ENCODE results near the gene HAVCR1.

The HAVCR1 gene

DNA sequence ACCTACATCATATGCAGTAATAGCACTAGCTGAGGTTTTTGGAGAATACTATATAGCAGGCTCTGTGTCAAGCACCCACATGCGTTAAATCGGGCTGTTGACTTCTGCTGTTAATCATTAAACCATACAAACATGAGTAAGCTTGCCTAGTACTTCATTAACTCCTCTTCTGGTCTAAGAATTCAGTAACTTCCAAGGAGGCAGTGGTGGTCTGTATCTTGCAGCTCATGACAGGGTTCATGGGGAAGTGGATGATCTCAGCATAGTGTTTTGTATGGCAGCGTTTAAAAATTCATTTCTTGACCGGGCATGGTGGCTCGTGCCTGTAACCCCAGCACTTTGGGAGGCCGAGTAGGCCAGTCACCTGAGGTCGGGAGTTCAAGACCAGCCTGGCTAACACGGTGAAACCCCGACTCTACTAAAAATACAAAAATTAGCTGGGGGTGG lies at the start of gene HAVCR1:
Gene HAVCR1 (minus strand): TSS at position 24 of the 447 bp plus-strand sequence. CDS start 1,173 bp downstream, outside the sequence.
- H3K4me3 Mint-ChIP-seq = no peak within 1 kb of the TSS
- H3K27ac Mint-ChIP-seq = no peak within 1 kb of the TSS
- no peaks in the 10 kb centered on the region for H3K9me3 Mint-ChIP-seq (ENCODE audit: low read depth)
- no peaks in the 10 kb centered on the region for H3K36me3 Mint-ChIP-seq
- H3K27me3 Mint-ChIP-seq = no peaks in the 10 kb centered on the region
- no peaks in the 10 kb centered on the region for H3K4me1 Mint-ChIP-seq (ENCODE audit: low read depth)

DNA sequence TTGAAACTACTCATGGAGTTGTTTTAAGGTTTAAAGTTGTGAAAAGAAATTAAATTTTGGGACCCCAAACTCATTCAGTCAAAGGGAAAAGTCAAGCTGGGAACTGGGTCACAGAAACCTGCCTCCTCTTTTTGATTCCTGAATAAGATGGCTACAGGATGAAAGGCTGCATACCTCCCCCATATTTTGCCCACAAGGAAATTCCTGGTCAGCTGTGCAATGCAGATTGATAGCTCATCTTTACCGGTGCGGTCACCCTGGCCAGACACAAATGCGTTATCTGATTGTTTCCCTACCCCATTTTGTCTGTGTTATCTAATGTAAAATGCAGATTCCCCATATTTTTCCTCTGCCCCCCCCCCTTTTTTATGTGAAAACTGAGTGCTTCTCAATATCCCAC lies 48.6 kb upstream of the HAVCR1 start:
- H3K4me1 Mint-ChIP-seq (ENCODE audit: low read depth) = peaks cover 50% of the 10 kb centered on the region
- peak overlapping the region; percentile 47 for H3K4me3 Mint-ChIP-seq
- peaks cover 6% of the 10 kb centered on the region for H3K36me3 Mint-ChIP-seq
- no peak overlapping the region for H3K27ac Mint-ChIP-seq
- H3K9me3 Mint-ChIP-seq (ENCODE audit: low read depth) = no peaks in the 10 kb centered on the region
- H3K27me3 Mint-ChIP-seq = no peaks in the 10 kb centered on the region

DNA sequence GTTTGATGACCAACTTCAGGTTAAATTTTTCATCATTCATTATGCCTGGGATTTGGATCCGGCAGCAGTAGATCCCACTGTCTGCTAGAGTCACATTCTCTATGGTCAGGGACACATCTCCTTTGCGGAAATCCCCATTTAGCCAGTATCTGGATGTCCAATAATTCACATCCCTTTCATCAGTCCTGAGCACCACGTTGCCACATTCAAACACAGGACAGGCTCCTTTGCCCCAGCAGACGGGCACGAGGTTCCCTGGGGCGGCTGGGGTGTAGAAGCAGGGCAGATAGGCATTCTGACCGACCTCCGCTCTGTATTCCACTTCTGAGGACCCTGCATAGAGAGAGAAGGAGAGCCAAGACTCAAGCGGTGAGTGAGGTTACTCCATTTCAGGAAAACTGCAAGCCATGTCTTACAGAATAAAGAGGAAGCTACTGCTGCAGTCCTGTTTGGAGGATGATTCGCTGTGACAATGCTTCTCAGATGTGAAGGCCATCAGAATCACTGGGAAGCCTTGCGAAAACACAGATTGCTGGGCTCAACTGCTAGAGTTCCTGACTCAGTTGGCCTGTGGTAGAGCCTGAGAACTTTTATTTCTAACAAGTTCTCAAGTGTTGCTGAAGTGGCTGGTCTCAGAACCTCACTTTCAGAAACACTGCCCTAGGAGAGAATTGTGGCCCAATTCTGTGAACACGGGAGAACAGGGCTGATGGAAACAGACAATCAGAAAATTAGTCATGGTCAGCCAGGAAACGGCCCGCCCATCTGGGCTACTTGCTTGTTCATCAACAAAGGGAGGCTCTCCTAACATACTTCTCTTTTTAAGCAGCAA lies 47.9 kb upstream of the HAVCR1 start:
- peaks cover 6% of the 10 kb centered on the region for H3K36me3 Mint-ChIP-seq
- H3K4me3 Mint-ChIP-seq = peak overlapping the region; percentile 47
- H3K27ac Mint-ChIP-seq = peak overlapping the region; percentile 41
- no peaks in the 10 kb centered on the region for H3K27me3 Mint-ChIP-seq
- no peaks in the 10 kb centered on the region for H3K9me3 Mint-ChIP-seq (ENCODE audit: low read depth)
- peaks cover 50% of the 10 kb centered on the region for H3K4me1 Mint-ChIP-seq (ENCODE audit: low read depth)

DNA sequence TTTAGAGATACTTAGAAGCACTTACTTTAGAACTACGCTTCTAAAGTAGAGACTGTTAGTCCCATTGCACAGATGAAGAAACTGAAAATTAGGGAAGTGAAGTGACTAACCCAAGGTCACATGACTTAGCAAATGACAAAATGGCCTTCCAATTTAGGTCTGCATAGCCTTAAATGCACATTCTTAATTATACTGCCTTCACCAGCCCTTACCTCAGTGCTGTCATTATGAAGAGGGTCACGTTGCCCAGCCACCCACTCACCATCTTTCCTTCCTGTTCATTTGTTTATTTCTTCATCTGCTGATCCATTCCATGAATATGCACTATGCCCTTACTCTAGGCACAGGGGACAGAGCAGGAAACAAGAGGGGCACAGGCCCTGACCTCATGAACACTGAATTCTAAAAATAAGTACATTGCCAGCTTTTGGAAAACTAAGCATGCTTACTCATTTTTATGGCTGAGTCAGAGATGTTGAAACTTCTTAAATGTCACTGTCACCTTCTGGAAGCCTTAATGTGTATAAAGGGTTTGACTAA lies 41.3 kb upstream of the HAVCR1 start:
- Mint-ChIP-seq H3K27ac (peak overlapping the region; percentile 98), H3K4me1 (ENCODE audit: low read depth) (peaks cover 25% of the 10 kb centered on the region), H3K4me3 (peak overlapping the region; percentile 62), H3K36me3 (peaks cover 13% of the 10 kb centered on the region), H3K27me3 (no peaks in the 10 kb centered on the region), H3K9me3 (ENCODE audit: low read depth) (no peaks in the 10 kb centered on the region)

- Mint-ChIP-seq H3K4me1 (ENCODE audit: low read depth) (no peaks in the 10 kb centered on the region), H3K4me3 (no peak overlapping the region), H3K27ac (no peak overlapping the region), H3K36me3 (peaks cover 19% of the 10 kb centered on the region), H3K27me3 (no peaks in the 10 kb centered on the region), H3K9me3 (ENCODE audit: low read depth) (no peaks in the 10 kb centered on the region)
Measured at GRCh38 chr5:157088342-157088990, 29.6 kb upstream of the HAVCR1 start.

DNA sequence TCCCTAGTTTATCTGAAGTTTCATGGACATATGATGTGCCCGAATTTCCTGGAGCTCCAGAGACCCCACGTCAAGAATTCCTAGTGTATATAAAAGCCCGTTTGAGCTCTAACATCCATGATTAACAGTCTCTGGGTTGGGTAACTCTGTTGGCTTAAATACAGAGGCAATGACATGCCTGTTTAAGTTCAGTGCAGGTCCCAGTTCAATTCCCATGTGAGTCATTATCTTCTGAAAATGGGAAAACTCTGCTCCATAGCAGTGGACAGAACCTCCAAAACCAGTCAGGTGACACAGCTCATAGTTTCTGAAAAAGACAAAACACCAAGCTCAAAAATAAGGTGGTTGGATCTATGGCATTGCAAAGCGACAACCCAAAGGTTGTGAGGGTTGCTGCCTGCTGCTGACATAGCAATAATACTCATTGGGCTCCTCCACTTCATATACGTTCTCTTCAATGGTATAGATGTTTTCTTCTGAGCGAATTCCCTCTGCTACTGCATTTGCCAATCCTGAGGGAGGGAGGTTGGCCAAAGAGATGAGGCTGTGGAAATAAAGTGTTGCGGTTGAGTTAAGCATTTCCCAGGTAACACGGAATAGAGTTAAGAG lies 27.9 kb upstream of the HAVCR1 start:
- H3K4me3 Mint-ChIP-seq = no peak overlapping the region
- H3K36me3 Mint-ChIP-seq = peaks cover 22% of the 10 kb centered on the region
- no peaks in the 10 kb centered on the region for H3K9me3 Mint-ChIP-seq (ENCODE audit: low read depth)
- no peak overlapping the region for H3K27ac Mint-ChIP-seq
- no peaks in the 10 kb centered on the region for H3K4me1 Mint-ChIP-seq (ENCODE audit: low read depth)
- no peaks in the 10 kb centered on the region for H3K27me3 Mint-ChIP-seq

- H3K27ac Mint-ChIP-seq = no peak overlapping the region
- H3K27me3 Mint-ChIP-seq = no peaks in the 10 kb centered on the region
- no peaks in the 10 kb centered on the region for H3K4me1 Mint-ChIP-seq (ENCODE audit: low read depth)
- H3K36me3 Mint-ChIP-seq = peaks cover 17% of the 10 kb centered on the region
- H3K4me3 Mint-ChIP-seq = no peak overlapping the region
- H3K9me3 Mint-ChIP-seq (ENCODE audit: low read depth) = no peaks in the 10 kb centered on the region
Measured at GRCh38 chr5:157085930-157086329, 27.0 kb upstream of the HAVCR1 start.

DNA sequence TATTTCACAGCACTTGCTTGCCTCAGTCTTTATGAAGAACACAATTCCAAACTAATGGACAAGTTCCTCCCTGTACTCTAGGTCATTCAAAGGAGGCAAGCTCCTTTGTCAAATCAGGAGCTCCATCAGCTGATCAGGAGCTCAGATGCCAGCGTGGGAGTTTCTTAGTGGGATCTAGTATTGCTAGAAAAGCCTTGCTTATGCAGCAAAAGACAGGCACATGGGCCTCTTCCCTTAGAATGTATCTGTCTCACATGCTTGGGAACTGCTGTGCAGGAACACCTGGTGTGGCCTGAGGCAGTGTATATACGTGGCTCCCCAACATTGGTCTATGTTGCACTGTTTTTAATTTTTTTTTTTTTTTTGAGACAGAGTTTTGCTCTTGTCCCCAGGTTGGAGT lies 21.4 kb upstream of the HAVCR1 start:
- H3K9me3 Mint-ChIP-seq (ENCODE audit: low read depth) = no peaks in the 10 kb centered on the region
- H3K4me3 Mint-ChIP-seq = no peak overlapping the region
- peaks cover 4% of the 10 kb centered on the region for H3K36me3 Mint-ChIP-seq
- no peak overlapping the region for H3K27ac Mint-ChIP-seq
- H3K4me1 Mint-ChIP-seq (ENCODE audit: low read depth) = peaks cover 1% of the 10 kb centered on the region
- no peaks in the 10 kb centered on the region for H3K27me3 Mint-ChIP-seq

DNA sequence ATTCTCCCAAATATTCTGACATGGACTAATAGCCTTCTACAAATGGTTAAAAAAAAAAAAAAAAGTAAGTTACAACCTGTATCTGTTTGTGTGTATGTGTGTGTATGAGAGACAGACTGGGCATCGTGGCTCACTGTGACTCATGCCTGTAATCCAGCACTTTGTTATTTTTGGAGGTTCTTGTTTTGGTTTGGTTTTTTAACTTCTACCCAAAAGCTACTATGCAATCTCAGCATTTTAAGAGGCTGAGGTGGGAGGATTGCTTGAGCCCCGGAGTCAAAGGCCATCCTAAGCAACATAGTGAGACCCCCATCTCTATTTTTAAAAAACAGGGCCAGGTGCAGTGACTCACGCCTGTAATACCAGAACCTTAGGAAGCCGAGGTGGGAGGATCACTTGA lies 17.6 kb upstream of the HAVCR1 start:
- no peaks in the 10 kb centered on the region for H3K9me3 Mint-ChIP-seq (ENCODE audit: low read depth)
- no peaks in the 10 kb centered on the region for H3K36me3 Mint-ChIP-seq
- H3K27me3 Mint-ChIP-seq = no peaks in the 10 kb centered on the region
- H3K27ac Mint-ChIP-seq = no peak overlapping the region
- peaks cover 16% of the 10 kb centered on the region for H3K4me1 Mint-ChIP-seq (ENCODE audit: low read depth)
- no peak overlapping the region for H3K4me3 Mint-ChIP-seq

- H3K4me1 Mint-ChIP-seq (ENCODE audit: low read depth) = peaks cover 16% of the 10 kb centered on the region
- peak overlapping the region; percentile 34 for H3K27ac Mint-ChIP-seq
- no peak overlapping the region for H3K4me3 Mint-ChIP-seq
- H3K27me3 Mint-ChIP-seq = no peaks in the 10 kb centered on the region
- no peaks in the 10 kb centered on the region for H3K36me3 Mint-ChIP-seq
- H3K9me3 Mint-ChIP-seq (ENCODE audit: low read depth) = no peaks in the 10 kb centered on the region
Measured at GRCh38 chr5:157072508-157072907, 13.6 kb upstream of the HAVCR1 start.

DNA sequence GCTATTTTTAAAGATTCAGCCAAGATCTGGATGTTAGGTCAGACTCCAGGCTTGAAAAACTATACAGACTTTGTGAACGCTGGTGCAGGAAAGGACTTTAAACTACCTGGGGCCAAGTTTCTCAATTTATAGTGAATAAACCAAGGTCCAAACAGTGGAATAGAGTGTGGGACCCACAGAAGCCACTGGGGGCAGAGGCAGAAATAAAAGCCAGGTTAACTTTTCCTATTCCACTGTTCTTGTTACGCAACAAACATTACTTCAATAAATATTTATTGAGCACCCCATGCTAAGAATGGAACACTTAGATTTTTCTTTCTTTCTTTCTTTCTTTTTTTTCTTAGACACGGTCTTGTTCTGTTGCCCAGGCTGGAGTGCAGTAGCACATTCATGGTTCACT lies 11.0 kb upstream of the HAVCR1 start:
- Mint-ChIP-seq H3K4me1 (ENCODE audit: low read depth) (peaks cover 14% of the 10 kb centered on the region), H3K4me3 (no peak overlapping the region), H3K9me3 (ENCODE audit: low read depth) (no peaks in the 10 kb centered on the region), H3K27ac (no peak overlapping the region), H3K36me3 (no peaks in the 10 kb centered on the region), H3K27me3 (no peaks in the 10 kb centered on the region)

DNA sequence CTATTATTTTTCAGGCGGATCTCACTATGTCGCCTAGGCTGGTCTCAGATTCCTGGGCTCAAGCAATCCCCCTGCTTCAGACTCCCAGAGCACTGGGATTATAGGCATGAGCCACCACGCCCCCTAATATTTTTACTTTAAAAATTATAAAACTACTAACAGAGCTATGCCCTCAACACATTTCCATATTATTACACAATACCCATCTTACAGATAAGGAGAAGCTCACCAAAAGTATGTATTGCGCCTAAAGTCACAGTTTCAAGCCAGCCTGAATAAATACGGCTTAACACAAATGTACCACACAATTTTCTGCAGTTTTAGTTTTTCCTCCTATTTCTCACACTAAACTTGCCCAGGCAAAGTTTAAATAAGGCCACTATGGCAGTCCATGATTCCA lies 9.9 kb upstream of the HAVCR1 start:
- no peak overlapping the region for H3K27ac Mint-ChIP-seq
- peaks cover 14% of the 10 kb centered on the region for H3K4me1 Mint-ChIP-seq (ENCODE audit: low read depth)
- no peaks in the 10 kb centered on the region for H3K27me3 Mint-ChIP-seq
- H3K4me3 Mint-ChIP-seq = no peak overlapping the region
- H3K36me3 Mint-ChIP-seq = no peaks in the 10 kb centered on the region
- H3K9me3 Mint-ChIP-seq (ENCODE audit: low read depth) = no peaks in the 10 kb centered on the region

GRCh38 chr5:157068339-157068738 lies 9.4 kb upstream of the HAVCR1 start:
- H3K27me3 Mint-ChIP-seq = no peaks in the 10 kb centered on the region
- no peak overlapping the region for H3K27ac Mint-ChIP-seq
- H3K4me1 Mint-ChIP-seq (ENCODE audit: low read depth) = peaks cover 14% of the 10 kb centered on the region

DNA sequence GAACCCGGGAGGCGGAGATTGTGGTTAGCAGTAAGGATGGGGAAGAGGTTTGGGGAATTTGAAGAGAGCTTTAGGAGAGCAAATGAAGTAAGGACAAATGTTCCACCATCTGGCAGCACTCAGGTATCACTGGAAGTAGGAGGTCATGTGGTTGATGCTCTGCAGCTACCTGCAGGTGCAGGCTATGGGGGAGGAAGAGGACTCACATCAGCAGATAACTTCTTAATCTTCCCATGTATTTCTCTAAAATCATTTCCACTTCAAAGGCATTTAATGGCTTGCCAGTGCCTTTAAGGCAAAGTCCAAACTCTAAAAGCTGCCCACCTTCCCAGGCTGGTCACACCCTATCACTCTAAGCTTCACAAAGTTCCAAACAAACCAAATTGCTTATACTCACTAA lies 8.1 kb upstream of the HAVCR1 start:
- H3K27ac Mint-ChIP-seq = no peak overlapping the region
- peaks cover 3% of the 10 kb centered on the region for H3K4me1 Mint-ChIP-seq (ENCODE audit: low read depth)
- H3K27me3 Mint-ChIP-seq = no peaks in the 10 kb centered on the region
- no peak overlapping the region for H3K4me3 Mint-ChIP-seq
- H3K36me3 Mint-ChIP-seq = no peaks in the 10 kb centered on the region
- H3K9me3 Mint-ChIP-seq (ENCODE audit: low read depth) = no peaks in the 10 kb centered on the region

More at GRCh38 chr5:157068339-157068738, 9.4 kb upstream of the HAVCR1 start:
- H3K9me3 Mint-ChIP-seq (ENCODE audit: low read depth) = no peaks in the 10 kb centered on the region
- no peak overlapping the region for H3K4me3 Mint-ChIP-seq
- no peaks in the 10 kb centered on the region for H3K36me3 Mint-ChIP-seq

- Mint-ChIP-seq H3K4me3 (no peak overlapping the region), H3K27me3 (no peaks in the 10 kb centered on the region), H3K36me3 (no peaks in the 10 kb centered on the region), H3K4me1 (ENCODE audit: low read depth) (peaks cover 1% of the 10 kb centered on the region), H3K27ac (no peak overlapping the region), H3K9me3 (ENCODE audit: low read depth) (no peaks in the 10 kb centered on the region)
Measured at GRCh38 chr5:157066080-157066479, 7.2 kb upstream of the HAVCR1 start.

Measured in activated naive CD8-positive, alpha-beta T cell (primary cell).